ENCODE measurements around the gene ENO1.
A peak's percentile ranks its signal among the peaks of the same experiment; 100 is the strongest.
"Not testable (repeated sequence)": the region's sequence is repeated elsewhere in the genome, so short reads cannot be mapped to it uniquely, and the experiment has no call there.

ENO1 gene

DNA sequence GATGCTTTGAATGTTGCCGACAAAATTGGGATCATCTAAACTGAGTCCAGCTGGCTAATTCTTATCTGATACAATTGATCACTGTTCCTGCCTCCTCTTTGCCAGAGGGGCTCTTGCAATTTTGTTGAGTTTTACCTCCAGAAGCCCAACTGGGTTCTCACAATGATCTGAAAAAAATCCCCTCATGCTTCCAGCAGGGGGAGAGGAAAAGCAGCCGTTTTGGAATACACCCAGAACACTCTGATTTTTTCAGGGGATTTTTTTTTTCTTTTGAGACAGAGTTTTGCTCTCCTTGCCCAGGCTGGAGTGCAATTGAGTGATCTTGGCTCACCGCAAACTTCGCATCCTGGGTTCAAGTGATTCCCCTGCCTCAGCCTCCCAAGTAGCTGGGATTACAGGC lies 47.1 kb downstream of the ENO1 start:
- Mint-ChIP-seq H3K27me3 (peaks cover 2% of the 10 kb centered on the region), H3K4me1 (ENCODE audit: low read depth) (peaks cover 7% of the 10 kb centered on the region), H3K36me3 (ENCODE audit: low read depth) (no peaks in the 10 kb centered on the region), H3K4me3 (no peak overlapping the region), H3K9me3 (no peaks in the 10 kb centered on the region), H3K27ac (no peak overlapping the region)
- intact Hi-C loops (cut with micrococcal nuclease) = no loop called here

DNA sequence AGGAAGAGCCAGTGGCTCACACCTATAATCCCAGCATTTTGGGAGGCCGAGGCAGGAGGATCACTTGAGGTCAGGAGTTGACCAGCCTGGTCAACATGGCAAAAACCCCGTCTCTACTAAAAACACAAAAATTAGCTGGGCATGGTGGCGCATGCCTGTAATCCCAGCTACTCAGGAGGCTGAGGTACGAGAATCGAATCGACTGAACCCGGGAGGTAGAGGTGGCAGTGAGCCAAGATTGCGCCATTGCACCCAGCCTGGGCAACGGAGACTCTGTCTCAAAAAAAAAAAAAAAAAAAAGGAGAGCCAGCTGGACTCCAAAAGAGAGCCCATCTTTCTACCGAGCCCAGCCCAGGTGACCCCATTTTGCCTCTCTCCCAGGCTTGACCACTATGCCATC lies 47.8 kb downstream of the ENO1 start:
- H3K4me3 Mint-ChIP-seq; H3K9me3 Mint-ChIP-seq; H3K27me3 Mint-ChIP-seq; H3K36me3 Mint-ChIP-seq (ENCODE audit: low read depth); intact Hi-C loops (cut with micrococcal nuclease); H3K27ac Mint-ChIP-seq: not testable (repeated sequence)
- H3K4me1 Mint-ChIP-seq (ENCODE audit: low read depth) = peaks cover 11% of the 10 kb centered on the region

DNA sequence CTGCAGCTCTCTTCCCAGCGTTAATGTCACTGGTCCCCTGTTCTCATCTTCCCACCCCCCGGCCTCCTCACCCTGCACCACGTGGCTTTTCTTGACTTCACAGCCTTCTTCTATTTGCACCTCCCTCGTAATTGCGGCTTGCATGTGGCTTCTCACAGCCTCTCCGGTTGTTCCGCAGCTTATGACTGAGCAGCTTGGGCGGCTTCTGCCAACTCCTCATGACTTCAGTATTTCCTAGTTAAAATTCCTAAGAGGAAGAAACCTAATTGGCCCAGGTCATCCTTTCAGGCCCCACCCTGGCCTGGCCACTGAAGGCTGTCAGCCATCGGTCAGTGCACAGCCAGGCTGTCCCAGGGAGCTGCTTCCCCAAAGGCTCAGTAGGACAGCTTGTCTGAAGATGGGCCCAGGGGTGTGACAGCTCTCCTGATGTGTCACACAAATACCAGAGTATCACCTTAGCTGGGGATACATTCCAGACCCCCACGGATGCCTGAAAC lies 52.5 kb downstream of the ENO1 start:
- H3K27ac Mint-ChIP-seq = no peak overlapping the region
- H3K36me3 Mint-ChIP-seq (ENCODE audit: low read depth) = no peaks in the 10 kb centered on the region
- no peak overlapping the region for H3K4me3 Mint-ChIP-seq

GRCh38 chr1:8823295-8823664 lies 55.2 kb downstream of the ENO1 start:
- Mint-ChIP-seq H3K4me1 (ENCODE audit: low read depth) (peaks cover 26% of the 10 kb centered on the region), H3K27ac (peak overlapping the region; percentile 76), H3K4me3 (peak overlapping the region; percentile 13), H3K9me3 (no peaks in the 10 kb centered on the region), H3K36me3 (ENCODE audit: low read depth) (no peaks in the 10 kb centered on the region), H3K27me3 (peaks cover 3% of the 10 kb centered on the region)
- intact Hi-C loops (cut with micrococcal nuclease) = no loop called here

More for the DNA sequence above, 52.5 kb downstream of the ENO1 start:
- Mint-ChIP-seq H3K4me1 (ENCODE audit: low read depth) (peaks cover 32% of the 10 kb centered on the region), H3K27me3 (peaks cover 5% of the 10 kb centered on the region), H3K9me3 (no peaks in the 10 kb centered on the region)
- intact Hi-C loops (cut with micrococcal nuclease) = no loop called here

DNA sequence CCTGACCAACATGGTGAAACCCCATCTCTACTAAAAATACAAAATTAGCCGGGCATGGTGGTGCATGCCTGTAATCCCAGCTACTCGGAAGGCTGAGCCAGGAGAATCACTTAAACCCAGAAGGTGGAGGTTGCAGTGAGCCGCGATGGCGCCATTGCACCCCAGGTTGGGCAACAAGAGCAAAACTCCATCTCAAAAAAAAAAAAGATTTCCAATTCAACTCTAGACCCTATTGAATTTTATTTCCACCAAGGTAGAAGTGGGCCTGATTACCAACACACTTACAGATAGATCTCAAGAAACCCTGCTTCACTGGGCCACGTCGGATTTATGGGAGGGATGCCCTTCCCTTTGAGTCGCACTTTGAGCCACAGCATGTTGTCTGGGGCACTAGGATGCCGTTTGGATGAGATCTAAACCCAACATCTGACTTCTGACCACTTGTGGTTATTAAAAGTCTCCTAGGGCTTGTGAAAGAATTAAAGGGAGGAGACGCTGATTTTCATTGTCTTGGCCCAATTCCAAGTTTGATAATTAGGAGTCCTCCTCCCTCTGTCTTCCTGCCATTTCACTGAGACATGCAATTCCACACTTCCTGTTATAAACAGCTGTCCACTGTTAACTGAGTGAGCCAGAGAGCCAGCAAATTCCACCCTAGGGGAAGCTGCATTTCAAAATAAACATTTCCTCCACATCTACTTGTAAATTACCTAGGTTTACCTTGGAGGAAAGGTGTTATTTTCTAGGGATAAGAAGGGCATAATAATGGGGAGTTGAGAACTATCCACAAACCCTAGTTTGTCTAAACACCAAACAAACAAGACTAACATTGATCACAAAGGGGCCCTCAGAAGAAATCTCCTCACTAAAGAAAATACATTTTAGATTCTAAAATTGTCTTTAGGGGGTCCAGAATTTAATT lies 55.9 kb downstream of the ENO1 start:
- Mint-ChIP-seq H3K36me3 (ENCODE audit: low read depth) (peaks cover under 1% of the 10 kb centered on the region), H3K27me3 (peaks cover 3% of the 10 kb centered on the region), H3K27ac (peak overlapping the region; percentile 76), H3K4me3 (no peak overlapping the region), H3K4me1 (ENCODE audit: low read depth) (peaks cover 30% of the 10 kb centered on the region), H3K9me3 (no peaks in the 10 kb centered on the region)
- intact Hi-C loops (cut with micrococcal nuclease) = no loop called here

DNA sequence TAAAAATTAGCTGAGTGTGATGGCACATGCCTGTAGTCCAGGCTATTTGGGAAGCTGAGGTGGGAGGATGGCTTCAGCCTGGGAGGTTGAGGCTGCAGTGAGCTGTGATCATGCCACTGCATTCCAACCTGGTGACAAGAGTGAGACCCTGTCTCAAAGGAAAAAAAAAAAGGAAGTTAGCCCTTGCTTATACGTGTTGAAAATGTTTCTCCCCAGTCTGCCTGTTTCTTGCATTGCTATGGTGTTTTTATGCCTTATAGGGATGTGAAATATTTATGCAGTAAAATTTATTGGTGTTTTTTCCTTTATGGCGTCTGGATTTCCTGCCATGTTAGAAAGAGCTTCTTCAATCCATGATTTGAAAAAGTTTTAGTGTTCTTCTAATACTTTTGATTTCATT lies 57.4 kb downstream of the ENO1 start:
- H3K27ac Mint-ChIP-seq = no peak overlapping the region
- no peak overlapping the region for H3K4me3 Mint-ChIP-seq
- intact Hi-C loops (cut with micrococcal nuclease) = no loop called here
- H3K27me3 Mint-ChIP-seq = peaks cover 3% of the 10 kb centered on the region
- no peaks in the 10 kb centered on the region for H3K9me3 Mint-ChIP-seq
- peaks cover 10% of the 10 kb centered on the region for H3K36me3 Mint-ChIP-seq (ENCODE audit: low read depth)
- peaks cover 40% of the 10 kb centered on the region for H3K4me1 Mint-ChIP-seq (ENCODE audit: low read depth)

- intact Hi-C loops (cut with micrococcal nuclease) = not testable (repeated sequence)
Observed at GRCh38 chr1:8818789-8819188, 59.7 kb downstream of the ENO1 start.

DNA sequence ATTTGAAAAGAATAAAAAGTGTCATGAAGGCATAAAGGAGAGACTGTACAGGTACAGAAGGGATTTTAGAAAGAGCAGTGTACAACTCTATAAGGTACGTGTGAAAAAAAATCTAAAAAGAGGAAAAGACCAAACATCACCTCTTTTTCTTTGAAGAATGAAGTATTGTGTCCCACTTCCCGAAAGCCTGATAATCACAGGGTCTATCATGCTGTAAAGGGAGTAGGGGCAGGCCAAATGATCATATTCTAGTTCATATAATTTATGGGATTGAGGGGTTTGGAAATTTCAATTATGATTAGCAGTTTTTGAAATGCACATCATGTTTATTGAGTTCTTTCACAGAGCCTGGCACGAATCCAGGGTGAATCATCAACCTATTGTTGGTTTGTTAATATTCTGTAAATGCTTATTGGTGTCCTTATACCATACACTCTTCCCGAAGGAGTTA lies 60.1 kb downstream of the ENO1 start:
- peak overlapping the region; percentile 95 for H3K4me3 Mint-ChIP-seq
- H3K36me3 Mint-ChIP-seq (ENCODE audit: low read depth) = peaks cover 10% of the 10 kb centered on the region
- intact Hi-C loops (cut with micrococcal nuclease) = no loop called here
- no peaks in the 10 kb centered on the region for H3K27me3 Mint-ChIP-seq
- no peaks in the 10 kb centered on the region for H3K9me3 Mint-ChIP-seq
- H3K4me1 Mint-ChIP-seq (ENCODE audit: low read depth) = peaks cover 47% of the 10 kb centered on the region
- H3K27ac Mint-ChIP-seq = peak overlapping the region; percentile 98

More at GRCh38 chr1:8818789-8819188, 59.7 kb downstream of the ENO1 start:
- not testable (repeated sequence) for H3K27me3 Mint-ChIP-seq, H3K27ac Mint-ChIP-seq, H3K4me3 Mint-ChIP-seq, H3K9me3 Mint-ChIP-seq
- Mint-ChIP-seq H3K4me1 (ENCODE audit: low read depth) (peaks cover 50% of the 10 kb centered on the region), H3K36me3 (ENCODE audit: low read depth) (peaks cover 10% of the 10 kb centered on the region)

DNA sequence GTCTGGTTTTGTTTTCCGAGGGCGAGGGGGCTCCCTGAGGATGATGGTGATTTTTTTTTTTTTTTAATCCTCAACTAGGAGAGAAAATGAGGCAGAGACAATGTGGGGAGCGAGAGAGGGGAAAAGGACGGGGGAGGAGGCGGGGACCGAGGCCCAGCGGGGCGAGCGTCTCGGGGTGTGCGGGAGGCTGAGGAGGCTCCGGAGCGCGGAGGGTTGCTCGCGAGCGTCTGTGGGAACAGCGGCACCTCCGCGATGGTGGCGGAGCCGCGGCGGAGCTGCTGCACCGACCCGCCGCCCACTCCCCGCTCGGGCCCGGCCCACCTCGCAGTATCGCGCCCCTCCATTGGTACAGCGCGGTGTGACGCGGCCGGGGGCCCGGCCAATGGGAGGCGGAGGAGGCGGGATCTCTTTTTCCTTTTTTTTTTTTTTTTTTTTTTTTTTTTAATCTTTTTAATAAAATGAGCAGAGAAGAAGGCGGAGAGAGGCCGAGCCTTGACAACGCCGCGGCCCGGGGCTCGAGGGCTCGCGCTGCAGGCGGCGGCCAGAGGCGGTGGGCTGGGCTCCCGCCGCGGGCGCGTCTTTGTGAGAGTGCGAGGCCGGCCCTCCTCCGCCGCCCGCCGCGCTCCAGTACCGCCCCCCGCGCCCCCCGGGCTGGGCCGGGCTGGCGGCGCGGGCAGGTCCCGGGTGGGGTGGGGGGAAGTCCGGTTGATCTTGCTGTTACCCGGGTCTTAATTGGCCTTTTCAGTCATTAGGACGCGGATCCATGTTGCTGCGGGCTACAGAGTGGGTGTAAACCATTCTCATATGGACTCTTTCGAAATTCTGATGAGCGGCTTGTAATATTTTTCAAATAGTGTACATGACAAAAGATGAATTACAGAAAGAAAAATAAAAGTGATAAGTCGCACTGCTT lies 60.8 kb downstream of the ENO1 start, which contains the start of gene RERE:
TSS of gene RERE (minus strand) at position 229 of the 913 bp plus-strand sequence.
- Mint-ChIP-seq H3K4me1 (ENCODE audit: low read depth) (peaks cover 40% of the 10 kb centered on the region), H3K27ac (peak within 1 kb of the TSS; percentile 98), H3K4me3 (peak within 1 kb of the TSS; percentile 95), H3K27me3 (no peaks in the 10 kb centered on the region), H3K36me3 (ENCODE audit: low read depth) (peaks cover 10% of the 10 kb centered on the region), H3K9me3 (no peaks in the 10 kb centered on the region)
- intact Hi-C loops (cut with micrococcal nuclease) = no loop called here

DNA sequence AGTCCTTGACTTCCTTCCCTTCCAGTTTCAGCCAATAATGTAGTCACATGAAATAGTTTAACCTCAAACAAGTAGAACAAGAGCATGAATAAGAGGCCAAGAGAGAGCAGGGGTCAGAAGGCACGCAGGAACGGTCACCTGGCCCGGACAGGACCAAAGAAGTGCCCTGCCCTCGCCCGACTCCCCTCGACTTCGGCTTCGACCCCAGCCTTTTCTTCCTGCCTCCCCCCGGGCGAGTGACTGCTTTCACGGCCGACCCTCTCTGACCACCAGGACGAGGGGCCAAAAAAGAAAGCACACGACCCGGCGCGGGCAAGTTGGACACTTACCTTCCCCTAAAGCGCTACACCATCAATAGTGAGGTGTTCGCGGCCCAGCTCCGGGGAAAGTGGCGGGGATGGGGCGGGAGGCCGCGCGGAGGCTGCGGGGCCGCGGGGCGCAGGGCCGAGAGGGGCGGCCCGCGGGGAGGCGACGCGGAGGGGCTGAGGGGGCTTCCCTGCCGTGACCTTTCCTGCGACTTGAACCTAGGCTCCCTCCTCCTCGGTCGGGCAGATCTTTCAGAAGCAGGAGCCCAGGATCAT lies 61.6 kb downstream of the ENO1 start:
- Mint-ChIP-seq H3K27ac (peak overlapping the region; percentile 98), H3K4me1 (ENCODE audit: low read depth) (peaks cover 33% of the 10 kb centered on the region), H3K4me3 (peak overlapping the region; percentile 95), H3K27me3 (no peaks in the 10 kb centered on the region), H3K9me3 (no peaks in the 10 kb centered on the region), H3K36me3 (ENCODE audit: low read depth) (peaks cover 10% of the 10 kb centered on the region)
- intact Hi-C loops (cut with micrococcal nuclease) = no loop called here

- Mint-ChIP-seq H3K27ac (peak overlapping the region; percentile 98), H3K36me3 (ENCODE audit: low read depth) (peaks cover 10% of the 10 kb centered on the region), H3K4me1 (ENCODE audit: low read depth) (peaks cover 30% of the 10 kb centered on the region), H3K4me3 (peak overlapping the region; percentile 95), H3K27me3 (no peaks in the 10 kb centered on the region), H3K9me3 (no peaks in the 10 kb centered on the region)
- intact Hi-C loops (cut with micrococcal nuclease) = no loop called here
Observed at GRCh38 chr1:8816264-8816663, 62.2 kb downstream of the ENO1 start.

- peaks cover 10% of the 10 kb centered on the region for H3K36me3 Mint-ChIP-seq (ENCODE audit: low read depth)
- H3K4me3 Mint-ChIP-seq = peak overlapping the region; percentile 39
- no peaks in the 10 kb centered on the region for H3K27me3 Mint-ChIP-seq
- H3K9me3 Mint-ChIP-seq = no peaks in the 10 kb centered on the region
- intact Hi-C loops (cut with micrococcal nuclease) = no loop called here
- peaks cover 30% of the 10 kb centered on the region for H3K4me1 Mint-ChIP-seq (ENCODE audit: low read depth)
- peak overlapping the region; percentile 98 for H3K27ac Mint-ChIP-seq
Observed at GRCh38 chr1:8815582-8816151, 62.8 kb downstream of the ENO1 start.

- Mint-ChIP-seq H3K36me3 (ENCODE audit: low read depth) (peaks cover 10% of the 10 kb centered on the region), H3K4me1 (ENCODE audit: low read depth) (peaks cover 30% of the 10 kb centered on the region), H3K27ac (no peak overlapping the region), H3K4me3 (no peak overlapping the region), H3K9me3 (no peaks in the 10 kb centered on the region), H3K27me3 (no peaks in the 10 kb centered on the region)
- intact Hi-C loops (cut with micrococcal nuclease) = no loop called here
Observed at GRCh38 chr1:8814865-8815264, 63.6 kb downstream of the ENO1 start.

Measured in dendritic cell treated with granulocyte-macrophage colony-stimulating factor and Interleukin-4, amounts not matched to agents 40 ng/mL and 50 ng/mL, for 4 days (primary cell).